GM18511 (cell line): Measurements from ENCODE around the gene RGL3.
"Not testable (repeated sequence)": the region's sequence is repeated elsewhere in the genome, so short reads cannot be mapped to it uniquely, and the experiment has no call there.

ENCODE experiments used
- ATAC-seq: cut with Tn5 transposase; IDR thresholded peaks from one replicate; pipeline ENCODE4 v1.9.1; 2021; ENCODE audit warnings: mild to moderate bottlenecking, moderate library complexity; ENCODE audit not compliant: unreplicated experiment

RGL3 gene

DNA sequence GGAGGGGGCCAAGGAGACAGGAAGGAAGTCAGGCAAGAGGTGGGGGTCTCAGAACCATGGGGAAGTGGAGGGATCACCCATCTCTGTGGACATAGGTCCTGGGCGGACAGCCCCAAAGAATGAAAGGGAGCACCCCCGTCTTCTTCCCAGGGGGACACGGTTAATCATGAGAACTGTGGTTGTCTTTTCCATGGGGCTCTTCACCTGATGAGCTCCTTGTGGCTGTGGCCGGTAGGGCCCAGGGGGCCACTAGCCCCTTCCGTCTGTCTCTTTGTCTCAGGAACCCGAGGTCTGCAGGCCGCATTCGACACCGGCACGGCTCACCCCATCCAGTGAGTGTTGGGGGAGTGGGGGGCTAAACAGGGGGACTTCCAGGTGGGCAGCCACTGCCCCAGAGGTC lies 55.2 kb downstream of the RGL3 start:
- ATAC-seq = no peak

DNA sequence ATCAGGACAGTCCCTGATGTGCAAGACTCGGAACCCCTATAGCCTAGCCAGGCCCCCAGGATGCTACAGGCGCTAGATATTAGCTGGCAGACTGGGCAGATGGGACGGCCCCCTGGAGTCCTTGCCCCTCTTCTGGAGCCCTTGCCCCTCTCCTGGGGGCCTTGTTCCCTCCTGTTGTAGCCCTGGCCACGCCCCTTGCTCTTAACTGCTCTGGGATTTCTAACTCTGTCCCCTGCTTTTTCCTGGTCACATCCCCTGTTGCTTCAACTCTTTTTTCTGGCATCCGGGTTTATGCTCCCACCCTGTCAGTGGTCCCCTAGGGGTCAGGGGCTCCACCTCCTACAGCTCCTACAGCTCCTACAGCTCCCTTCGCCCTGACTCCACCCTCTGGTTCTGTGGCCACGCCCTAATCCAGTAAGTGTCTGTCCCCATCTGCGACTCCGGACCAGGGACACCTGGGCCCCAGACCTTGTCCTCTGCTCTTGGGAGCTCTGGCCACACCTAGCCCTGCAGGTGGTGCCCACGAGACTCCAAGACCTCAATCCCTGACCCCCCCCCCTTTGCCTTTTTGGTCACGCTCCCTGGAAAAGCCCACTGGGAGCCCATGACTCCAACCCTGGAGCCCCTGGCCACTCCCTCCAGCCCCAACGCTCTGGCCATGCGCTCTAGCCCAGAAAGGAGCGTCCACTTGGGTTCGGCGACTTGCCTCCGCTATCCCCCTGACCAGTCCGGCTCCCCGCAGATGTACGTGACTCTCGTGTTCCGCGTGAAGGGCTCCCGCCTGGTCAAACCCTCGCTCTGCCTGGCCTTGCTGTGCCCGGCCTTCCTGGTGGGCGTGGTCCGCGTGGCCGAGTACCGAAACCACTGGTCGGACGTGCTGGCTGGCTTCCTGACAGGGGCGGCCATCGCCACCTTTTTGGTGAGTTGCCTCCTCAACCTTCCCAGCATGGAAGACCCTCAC lies 57.1 kb downstream of the RGL3 start:
- no peak for ATAC-seq

- ATAC-seq = no peak
These were observed 57.9 kb downstream of the RGL3 start for GRCh38 chr19:11361037-11361770.

- no peak for ATAC-seq
These were observed 59.7 kb downstream of the RGL3 start for GRCh38 chr19:11359421-11359820.

- no peak for ATAC-seq
These were observed 62.2 kb downstream of the RGL3 start for GRCh38 chr19:11356676-11357550.

DNA sequence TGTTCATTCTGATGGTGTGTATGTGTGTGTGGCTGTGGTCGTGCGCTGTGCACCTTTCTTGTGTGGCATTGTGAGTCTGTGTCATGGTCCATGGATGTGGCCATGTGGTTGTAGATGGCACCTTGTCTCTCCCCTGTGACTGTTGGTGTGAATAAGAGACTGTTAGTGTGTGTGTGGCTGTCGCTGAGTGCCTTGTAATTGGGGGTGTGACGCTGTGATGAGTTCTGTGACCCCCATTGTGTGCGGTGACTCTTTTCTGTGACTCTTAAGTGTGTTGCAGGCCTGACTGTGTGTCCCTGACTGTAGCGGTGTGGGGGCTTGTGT lies 63.1 kb downstream of the RGL3 start:
- ATAC-seq = no peak

GRCh38 chr19:11355160-11356073 lies 63.7 kb downstream of the RGL3 start, which contains the start of gene PLPPR2:
TSS of gene PLPPR2 (plus strand) at chr19:11355432. CDS start at chr19:11357674, 2,242 bp downstream.
- ATAC-seq = no peak

DNA sequence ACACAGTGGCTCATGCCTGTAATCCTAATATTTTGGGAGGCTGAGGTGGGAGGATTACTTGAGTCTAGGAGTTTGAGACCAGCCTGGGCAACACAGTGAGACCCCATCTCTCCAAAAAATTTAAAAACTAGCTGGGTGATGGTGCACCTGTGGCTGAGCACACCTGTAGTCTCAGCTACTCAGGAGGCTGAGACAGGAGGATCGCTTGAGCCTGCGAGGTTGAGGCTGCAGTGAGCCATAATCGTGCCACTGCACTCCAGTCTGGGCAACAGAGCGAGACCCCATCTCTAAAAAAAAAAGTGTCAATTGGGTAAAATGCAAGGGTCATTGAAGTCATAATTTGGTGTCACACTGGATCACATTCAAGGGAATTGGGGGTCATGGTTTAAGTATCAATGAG lies 65.0 kb downstream of the RGL3 start:
- not testable (repeated sequence) for ATAC-seq

DNA sequence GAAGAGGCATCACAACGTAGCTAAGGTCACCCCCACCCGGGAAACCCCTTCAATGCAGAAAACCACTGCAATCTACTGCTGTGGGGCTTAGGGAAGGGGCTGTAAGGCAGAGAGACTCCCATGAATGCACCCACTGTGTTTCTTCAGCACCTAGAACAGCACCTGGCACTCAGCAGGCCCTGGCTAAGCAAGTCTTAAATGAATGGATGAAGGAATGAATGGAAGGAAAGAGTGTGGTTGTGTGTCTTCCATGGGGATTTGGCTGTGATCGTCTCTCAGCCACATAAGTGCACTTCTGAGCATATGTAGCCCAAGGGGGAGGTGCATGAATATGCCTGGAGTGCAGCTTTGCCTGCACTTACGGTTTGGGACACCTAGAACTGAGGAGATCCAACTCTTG lies 69.9 kb downstream of the RGL3 start:
- no peak for ATAC-seq

DNA sequence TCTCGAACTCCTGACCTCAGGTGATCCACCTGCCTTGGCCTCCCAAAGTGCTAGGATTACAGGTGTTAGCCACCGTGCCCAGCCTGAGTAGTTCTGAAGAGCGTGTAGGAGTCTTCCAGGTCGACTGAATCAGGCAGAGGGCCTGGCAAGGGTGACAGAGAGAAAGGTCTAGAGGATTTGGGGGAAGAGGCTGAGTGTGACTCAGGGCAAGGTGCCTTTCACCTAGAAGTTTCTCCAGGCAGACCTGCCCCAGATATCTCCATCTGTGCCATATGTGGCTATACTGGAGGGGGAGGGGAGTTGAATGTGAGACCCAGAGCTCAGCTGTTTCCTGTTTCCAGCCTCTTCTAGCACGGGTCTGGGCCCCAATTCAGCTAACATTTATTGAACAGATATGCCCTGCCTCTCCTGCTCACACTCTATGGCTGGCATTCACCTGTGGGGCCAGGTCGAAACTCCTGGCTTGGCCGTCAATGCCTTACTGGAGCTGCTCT lies 71.5 kb downstream of the RGL3 start:
- ATAC-seq = no peak

DNA sequence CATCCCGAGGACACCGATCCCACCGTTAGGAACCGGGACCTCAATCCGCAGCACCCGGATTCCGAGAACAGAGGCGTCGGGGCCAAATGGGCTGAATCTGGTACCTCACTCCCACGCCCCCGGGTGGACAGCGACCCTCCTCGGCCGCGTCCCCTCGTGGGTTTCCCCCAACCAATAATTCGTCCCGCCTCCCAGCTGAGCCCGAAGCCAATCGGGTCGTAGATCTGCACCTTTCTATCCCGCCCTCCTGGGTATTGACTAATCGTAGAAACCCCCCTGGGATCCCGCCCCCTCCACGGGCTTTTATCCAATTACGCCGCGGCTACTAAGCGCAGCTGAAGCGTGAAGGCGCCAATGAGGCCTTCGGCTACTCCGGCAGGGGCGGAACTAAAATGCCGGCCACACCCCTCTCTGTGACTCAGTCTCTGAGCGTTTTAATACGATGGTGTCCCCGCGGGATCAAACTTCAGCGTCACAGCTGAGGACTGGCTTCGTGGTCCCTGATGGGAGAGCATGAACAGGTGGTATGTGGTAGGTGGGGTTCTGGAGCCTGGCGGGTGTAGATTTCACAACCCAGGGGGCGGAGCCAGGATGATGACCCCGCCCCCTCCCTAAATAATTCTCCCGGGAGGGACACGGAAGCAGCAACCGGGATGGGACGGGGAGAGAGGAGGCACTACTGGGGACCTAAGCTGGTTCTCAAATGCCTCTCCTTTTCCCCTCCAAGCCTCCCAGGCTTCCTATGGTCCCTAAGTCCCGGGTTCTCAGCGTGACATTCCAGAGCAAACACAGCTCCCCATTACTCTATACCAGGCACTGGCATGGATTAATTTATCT lies 72.8 kb downstream of the RGL3 start, which contains the start of the genes CCDC159 and TMEM205:
CCDC159 (plus strand) TSS at position 416 of the 837 bp plus-strand sequence; CDS start at position 504, 88 bp downstream.
TMEM205 (minus strand) TSS at position 165 of the 837 bp plus-strand sequence. CDS start 649 bp downstream, outside the sequence.
- ATAC-seq = peak; percentile 94

- no peak for ATAC-seq
These were observed 73.9 kb downstream of the RGL3 start for GRCh38 chr19:11345122-11345803.
